Activated CD4-positive, alpha-beta T cell treated with anti-CD3 and anti-CD28 coated beads, Interleukin-2, Interleukin-6, amounts not matched to agents 100 ng/mL and 50 ng/mL, durations not matched to agents 16 hours and 8 hours (primary cell): ENCODE data around the gene TLE2.

ENCODE experiments used
- DNase-seq: peaks from one replicate; pipeline ENCODE4 v3.0.0-alpha.2; 2020

TLE2 gene

GRCh38 chr19:3036119-3036976, 7.3 kb upstream of the TLE2 start:
- peak; percentile 90 for DNase-seq

- peak; percentile 99 for DNase-seq
These were observed 6.5 kb upstream of the TLE2 start for GRCh38 chr19:3035542-3036118.

GRCh38 chr19:3034656-3035541, 5.8 kb upstream of the TLE2 start:
- peak; percentile 65 for DNase-seq

GRCh38 chr19:3034406-3034655, 5.3 kb upstream of the TLE2 start:
- DNase-seq, result no peak

- DNase-seq, result no peak
These were observed 4.7 kb upstream of the TLE2 start for GRCh38 chr19:3033595-3034405.

GRCh38 chr19:3031607-3031867, 2.5 kb upstream of the TLE2 start:
- no peak for DNase-seq

GRCh38 chr19:3028305-3029064, 595 bp downstream of the TLE2 start:
- DNase-seq, result no peak

GRCh38 chr19:3027981-3028304, 1.1 kb downstream of the TLE2 start:
- no peak for DNase-seq

GRCh38 chr19:3027292-3027691, 1.8 kb downstream of the TLE2 start:
- DNase-seq, result no peak

- no peak for DNase-seq
These were observed 2.3 kb downstream of the TLE2 start for GRCh38 chr19:3026768-3027167.

GRCh38 chr19:3025549-3025886, 3.6 kb downstream of the TLE2 start:
- DNase-seq, result no peak

- DNase-seq, result peak; percentile 10
These were observed 4.1 kb downstream of the TLE2 start for GRCh38 chr19:3024870-3025548.

- DNase-seq, result peak; percentile 61
These were observed 4.6 kb downstream of the TLE2 start for GRCh38 chr19:3024509-3024869.

- no peak for DNase-seq
These were observed 8.6 kb downstream of the TLE2 start for GRCh38 chr19:3020321-3020960.

- no peak for DNase-seq
These were observed 9.7 kb downstream of the TLE2 start for GRCh38 chr19:3019211-3019854.

GRCh38 chr19:3017923-3018322, 11.2 kb downstream of the TLE2 start:
- no peak for DNase-seq

GRCh38 chr19:3015126-3016057, 13.7 kb downstream of the TLE2 start:
- no peak for DNase-seq

GRCh38 chr19:3014135-3014534, 14.9 kb downstream of the TLE2 start:
- no peak for DNase-seq

GRCh38 chr19:3013263-3013725, 15.8 kb downstream of the TLE2 start:
- DNase-seq, result no peak
